GM15510 (cell line): Measurements from ENCODE around the gene TET3.

Experiments
- POLR2A ChIP-seq: IDR thresholded peaks from 3 replicates; pipeline ENCODE4 v1.6.1; 2011; ENCODE audit warnings: borderline replicate concordance; ENCODE audit not compliant: insufficient read length; ENCODE audit errors: extremely low read depth

Gene TET3

DNA sequence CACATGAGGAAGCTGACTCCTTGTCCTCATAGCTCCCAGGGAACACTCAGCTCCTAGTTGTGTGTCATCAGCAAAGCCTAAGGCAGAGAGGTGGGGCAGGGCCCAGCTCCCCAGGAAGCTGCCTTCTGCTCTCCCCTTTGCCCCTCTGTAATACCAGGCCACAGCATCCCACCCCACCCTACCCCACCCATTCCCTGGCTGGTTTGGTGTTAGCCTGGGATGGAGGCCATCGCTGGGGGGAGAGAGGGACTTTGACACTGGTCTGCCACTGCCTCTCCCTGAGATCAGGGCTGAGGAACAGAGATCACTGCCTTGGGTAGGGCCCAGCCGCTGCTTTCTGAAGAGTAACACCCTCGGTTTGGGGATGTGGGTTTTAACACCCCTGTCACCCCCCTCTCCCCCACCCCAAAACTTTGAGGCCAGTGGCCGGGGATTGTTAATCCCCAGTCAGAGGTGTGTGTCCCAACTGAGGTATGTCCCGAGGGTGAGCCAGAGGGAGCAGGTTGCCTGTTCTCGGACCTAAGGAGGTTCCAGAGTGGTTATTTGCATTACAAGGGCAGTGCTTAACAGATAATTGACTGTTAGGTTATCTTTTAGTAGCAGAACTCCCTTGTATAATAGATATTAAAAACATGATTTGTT, 41.4 kb downstream of the TET3 start:
- TF ChIP-seq POLR2A, result no peak

- TF ChIP-seq POLR2A, result no peak
Observed at GRCh38 chr2:74026687-74027241, 42.1 kb downstream of the TET3 start.

GRCh38 chr2:74027496-74027895, 42.8 kb downstream of the TET3 start:
- no peak for TF ChIP-seq POLR2A

DNA sequence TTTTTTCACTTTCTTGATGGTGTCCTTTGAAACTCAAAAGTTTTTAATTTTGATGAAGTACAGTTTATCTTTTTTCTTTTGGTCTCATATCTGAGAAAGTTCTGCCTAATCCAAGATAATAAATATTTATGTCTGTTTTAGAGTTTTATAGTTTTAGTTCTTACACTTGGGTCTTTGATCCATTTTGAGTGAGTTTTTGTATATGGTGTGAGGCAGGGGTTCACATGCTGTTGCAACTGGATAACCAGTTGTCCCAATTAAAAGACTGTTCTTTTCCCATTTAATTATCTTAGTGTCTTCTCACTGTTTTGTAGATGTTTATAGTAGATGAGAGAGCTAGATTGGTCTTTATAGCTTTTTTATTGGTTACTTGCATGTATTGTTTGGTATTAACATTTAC, 43.6 kb downstream of the TET3 start:
- TF ChIP-seq POLR2A, result no peak

GRCh38 chr2:74028741-74029140, 44.0 kb downstream of the TET3 start:
- TF ChIP-seq POLR2A, result no peak

- no peak for TF ChIP-seq POLR2A
Observed at GRCh38 chr2:74029714-74030397, 45.1 kb downstream of the TET3 start.

DNA sequence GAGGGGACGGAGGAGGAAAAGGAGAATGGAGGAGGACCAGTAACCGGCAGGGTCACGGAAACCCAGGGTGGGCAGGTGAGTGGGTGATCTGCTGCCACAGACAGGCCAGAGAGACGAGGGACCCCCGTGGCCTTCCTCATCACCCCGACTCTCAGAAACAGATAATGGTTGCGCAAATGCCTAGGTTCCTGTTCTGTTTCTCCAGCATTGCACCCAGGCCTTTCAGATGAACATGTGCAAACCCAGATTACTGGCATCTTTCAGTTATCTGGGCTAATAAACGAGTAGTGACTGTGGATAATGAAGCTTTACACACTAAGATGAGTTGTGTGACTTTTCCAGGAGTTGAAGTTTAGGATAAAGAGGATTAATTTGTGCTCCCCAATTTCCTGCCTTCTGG, 46.5 kb downstream of the TET3 start:
- no peak for TF ChIP-seq POLR2A

DNA sequence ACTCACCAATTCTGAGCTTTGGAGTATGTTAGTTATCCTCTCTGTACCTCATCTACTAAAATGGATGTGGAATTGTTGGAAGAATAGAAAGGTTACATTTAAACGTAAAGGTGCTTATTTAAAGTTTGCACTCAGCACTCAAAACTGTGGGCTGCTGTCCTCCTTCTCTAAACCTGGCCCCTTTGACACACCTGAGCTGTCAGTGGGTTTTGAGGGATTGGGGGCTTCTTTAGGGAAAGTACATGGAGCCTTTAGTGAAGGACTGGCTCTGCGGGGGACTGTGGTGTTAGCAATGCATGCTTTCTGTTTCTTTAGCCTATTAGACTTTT, 47.2 kb downstream of the TET3 start:
- no peak for TF ChIP-seq POLR2A

DNA sequence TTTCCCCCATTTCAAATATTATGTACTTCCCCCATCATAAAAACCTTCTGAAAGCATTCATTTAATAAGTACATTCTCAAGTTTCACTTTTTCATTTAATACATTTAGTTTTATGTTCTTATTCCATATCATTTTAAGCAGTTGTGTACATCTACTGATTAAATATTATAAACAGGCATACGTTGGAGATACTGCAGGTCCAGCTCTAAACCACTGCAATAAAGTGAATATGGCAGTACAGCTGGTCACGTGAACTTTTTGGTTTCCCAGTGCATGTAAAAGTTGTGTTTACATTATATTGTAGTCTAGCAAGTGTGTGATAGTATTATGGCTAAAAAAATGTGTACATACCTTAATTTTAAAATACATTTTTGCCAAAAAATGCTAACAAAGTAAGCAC, 48.7 kb downstream of the TET3 start:
- TF ChIP-seq POLR2A, result no peak
